AG10803 (cell line): ENCODE data around the gene KATNA1.
"Not testable (repeated sequence)": the region's sequence is repeated elsewhere in the genome, so short reads cannot be mapped to it uniquely, and the experiment has no call there.

Experiments used
- DNase-seq: peaks from one replicate; pipeline ENCODE4 v3.0.0; 2010; ENCODE audit warnings: low read depth
- H3K4me3 ChIP-seq: 2 replicates; pipeline ENCODE4 v1.5.1; 2011; ENCODE audit warnings: mild to moderate bottlenecking, low read length, control low read depth
- CTCF ChIP-seq: conservative IDR thresholded peaks from 2 replicates; pipeline ENCODE4 v1.5.1; 2011; ENCODE audit warnings: mild to moderate bottlenecking, low read length, control low read depth, inconsistent platforms

Gene KATNA1

GRCh38 chr6:149648148-149649145, at the start of gene KATNA1:
Gene KATNA1, minus strand, starts transcription at chr6:149648714. Its CDS starts 10,167 bp downstream, at chr6:149638547.
- peak within 1 kb of the TSS; percentile 76 for H3K4me3 ChIP-seq
- no peak for TF ChIP-seq CTCF
- peak; percentile 66 for DNase-seq

- DNase-seq, result no peak
- no peak overlapping the region for H3K4me3 ChIP-seq
- no peak for TF ChIP-seq CTCF
Observed at GRCh38 chr6:149698175-149698574, 49.7 kb upstream of the KATNA1 start.

- peak; percentile 44 for DNase-seq
- H3K4me3 ChIP-seq, result no peak overlapping the region
- TF ChIP-seq CTCF, result no peak
Observed at GRCh38 chr6:149696901-149697300, 48.4 kb upstream of the KATNA1 start.

- no peak for TF ChIP-seq CTCF
- DNase-seq, result no peak
- no peak overlapping the region for H3K4me3 ChIP-seq
Observed at GRCh38 chr6:149694921-149695320, 46.4 kb upstream of the KATNA1 start.

- no peak overlapping the region for H3K4me3 ChIP-seq
- no peak for TF ChIP-seq CTCF
- DNase-seq, result no peak
Observed at GRCh38 chr6:149691201-149691600, 42.7 kb upstream of the KATNA1 start.

- no peak for TF ChIP-seq CTCF
- no peak for DNase-seq
- H3K4me3 ChIP-seq, result no peak overlapping the region
Observed at GRCh38 chr6:149686230-149686629, 37.7 kb upstream of the KATNA1 start.

GRCh38 chr6:149683256-149683859, 34.8 kb upstream of the KATNA1 start:
- H3K4me3 ChIP-seq, result no peak overlapping the region
- DNase-seq, result peak; percentile 21
- TF ChIP-seq CTCF, result no peak

- not testable (repeated sequence) for H3K4me3 ChIP-seq, DNase-seq
Observed at GRCh38 chr6:149681845-149682244, 33.3 kb upstream of the KATNA1 start.
